ENCODE data around the gene ATF7. TPM values are rescaled to one million over a fixed set of nuclear protein-coding genes. Genes with fewer than 3 reads are reported as not detected.

The ATF7 gene
- total RNA-seq (2022; extraction: Qiagen RNA extraction; ENCODE audit: low read depth), result 14.8 to 19.1 TPM (median 18.2 TPM) in 5 replicates

DNA sequence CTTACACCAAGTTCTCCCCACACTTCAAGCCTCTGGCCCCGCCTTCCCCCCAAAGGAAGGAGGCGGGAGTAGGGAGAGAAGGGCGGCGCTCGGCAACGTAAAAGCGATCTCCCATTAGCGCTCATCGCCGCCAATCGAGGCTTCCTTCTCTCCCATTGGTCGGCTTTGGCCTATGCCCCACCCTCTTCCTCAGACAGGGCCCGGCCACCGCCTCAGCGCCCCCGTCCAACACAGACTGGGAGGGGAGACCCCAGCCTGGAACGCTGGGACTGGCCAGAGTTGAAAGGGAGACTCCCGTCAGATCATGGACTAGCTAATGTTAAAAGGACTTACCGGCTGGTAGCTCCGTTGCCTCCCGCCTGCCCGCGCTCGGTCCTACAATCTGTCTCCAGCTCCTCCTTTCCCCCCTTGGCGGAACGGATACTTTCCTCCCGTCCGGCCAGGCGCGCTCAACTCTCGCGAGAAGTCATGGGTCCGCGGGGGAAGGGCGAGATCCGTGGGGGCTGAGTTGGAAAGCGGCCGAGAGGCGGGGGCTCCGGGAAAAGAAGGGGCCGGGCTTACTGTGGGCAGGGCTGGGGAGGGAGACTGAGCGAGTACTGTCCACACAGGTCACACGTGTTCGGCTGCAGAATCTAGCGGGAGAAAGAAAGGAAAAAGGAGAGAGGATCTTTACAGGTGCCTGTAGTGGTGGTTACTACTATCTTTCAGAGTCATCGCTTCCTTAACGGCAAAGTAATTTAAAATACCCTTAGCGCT lies at the start of gene ATF7:
Gene ATF7, minus strand, starts transcription at position 437 of the 756 bp plus-strand sequence. CDS start 25,382 bp downstream, outside the sequence.

DNA sequence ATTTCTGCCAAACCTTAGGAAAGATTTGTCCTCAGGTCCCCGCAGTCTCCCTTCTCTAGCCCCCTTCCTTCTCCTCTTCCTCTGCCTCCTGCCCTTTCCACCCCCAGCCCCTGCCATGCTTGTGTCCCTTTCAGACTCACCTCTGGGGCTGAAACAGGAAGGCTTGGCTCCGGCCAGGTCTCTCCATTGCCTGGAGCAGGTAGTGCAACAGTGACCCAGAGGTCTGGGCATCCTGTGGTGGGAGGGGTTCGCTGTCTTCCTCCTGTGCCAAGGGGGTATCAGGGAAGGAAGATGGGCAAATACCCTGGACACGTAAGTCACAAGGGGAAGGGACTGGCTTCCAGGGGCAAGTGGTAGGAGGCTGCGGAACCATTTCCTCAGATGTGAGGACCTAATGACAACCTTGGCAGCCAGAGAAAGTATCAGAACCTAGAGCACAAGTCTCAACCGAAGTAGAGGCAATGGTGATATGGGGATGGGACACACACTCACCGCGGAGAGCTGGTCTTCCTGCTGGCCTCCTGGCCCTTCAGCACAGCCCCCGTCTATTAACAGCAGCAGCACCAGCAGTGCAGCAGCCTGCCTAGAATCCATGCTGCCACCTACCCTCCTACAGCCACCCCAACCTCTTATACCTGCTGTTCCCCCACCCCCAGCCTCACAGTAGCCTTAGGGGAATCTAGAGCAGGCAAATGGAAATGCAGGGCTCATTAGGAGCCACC lies 119.1 kb downstream of the ATF7 start, which contains the start of gene NPFF:
Gene NPFF, minus strand, starts transcription at position 604 of the 722 bp plus-strand sequence. Its CDS starts 10 bp downstream, at position 594.

DNA sequence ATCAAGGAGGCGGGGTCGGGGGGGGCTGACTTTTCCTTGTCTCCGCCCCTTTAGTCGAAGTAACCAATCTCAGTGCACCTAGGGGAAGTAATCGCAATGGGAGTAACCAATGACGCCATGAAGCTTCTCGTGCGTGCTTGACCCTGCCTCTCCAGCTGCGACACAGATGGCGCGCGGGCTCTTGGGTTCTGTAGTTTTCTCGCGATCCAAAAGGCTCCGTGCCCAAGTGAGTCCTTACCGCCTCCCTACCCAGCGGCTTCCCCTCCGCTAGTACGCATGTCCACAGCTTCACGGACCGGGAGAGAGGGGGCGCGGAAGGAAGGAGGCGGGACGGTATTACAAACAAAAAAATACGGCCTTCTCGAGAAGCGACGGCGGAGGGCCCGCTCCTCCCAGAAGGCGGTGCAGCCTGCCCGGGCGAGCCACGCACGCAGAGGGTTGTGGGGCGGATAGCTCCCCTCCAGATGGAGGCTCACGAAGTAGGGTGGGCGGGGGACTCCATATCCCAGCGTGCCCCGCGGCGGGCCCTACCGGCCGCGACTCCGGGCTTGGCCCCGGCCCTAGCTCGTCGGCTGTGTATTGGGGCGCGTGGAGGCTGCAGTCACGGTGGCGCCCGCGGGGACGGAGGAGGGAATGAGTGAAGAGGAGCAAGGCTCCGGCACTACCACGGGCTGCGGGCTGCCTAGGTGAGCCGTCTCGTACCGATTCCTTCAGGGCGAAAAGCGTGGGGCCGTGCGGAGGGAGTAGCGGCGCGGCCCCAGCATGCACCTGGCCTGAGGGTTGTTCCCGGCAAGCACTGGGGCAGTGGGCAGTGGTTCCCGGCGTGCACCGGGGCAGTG lies 125.2 kb downstream of the ATF7 start, which contains the start of gene TARBP2:
Gene TARBP2, plus strand, starts transcription at position 508 of the 839 bp plus-strand sequence. Its CDS starts 126 bp downstream, at position 634.

DNA sequence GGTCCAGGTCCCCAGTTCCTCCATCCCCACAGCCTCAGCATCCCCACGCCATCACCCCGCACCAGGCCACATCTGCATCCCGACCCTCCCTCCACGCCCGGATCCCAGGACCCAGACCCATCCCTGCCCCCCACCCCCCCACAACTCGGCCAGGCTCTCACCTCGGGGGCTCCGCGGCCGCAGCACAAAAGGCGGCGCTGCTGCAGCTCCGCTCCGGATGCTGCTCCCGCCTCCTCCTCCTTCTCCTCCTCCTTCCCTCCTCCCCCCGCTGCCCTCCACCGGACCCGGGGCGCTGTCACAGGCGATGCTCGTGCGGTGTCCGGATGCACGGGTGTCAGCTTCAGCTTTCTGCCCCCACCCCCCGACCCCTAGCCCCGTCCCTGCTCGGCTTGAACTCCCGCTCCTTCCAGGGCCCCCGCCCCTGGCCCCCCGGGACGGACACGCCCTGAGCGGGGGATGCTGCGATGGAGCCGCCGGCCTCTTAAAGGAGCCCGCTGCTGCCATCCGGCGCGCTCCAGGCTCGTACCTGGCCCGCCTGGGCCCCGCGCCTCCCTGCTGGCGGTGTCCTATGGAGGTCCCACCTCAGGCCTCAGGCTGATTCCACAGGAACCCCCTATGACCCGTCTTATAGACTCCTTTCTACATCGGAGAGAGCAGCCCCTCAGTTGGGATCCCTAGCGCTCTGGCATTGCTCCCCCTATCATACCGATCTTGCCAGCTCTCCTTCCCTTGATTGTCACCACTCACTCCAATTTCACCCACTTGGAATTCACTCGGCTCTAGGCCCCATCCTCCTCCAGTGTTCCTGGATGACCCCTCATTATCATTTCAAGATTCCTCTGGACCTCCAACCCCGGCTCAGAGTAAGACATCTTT lies 126.7 kb downstream of the ATF7 start, which contains the start of gene MAP3K12:
Gene MAP3K12, minus strand, starts transcription at position 193 of the 876 bp plus-strand sequence. CDS start 12,067 bp downstream, outside the sequence.

Other genes with a start within 250 kb of the ATF7 start
- gene SP1, start 246.2 kb downstream of the ATF7 start, total RNA-seq (2022; extraction: Qiagen RNA extraction; ENCODE audit: low read depth), result 16.0 to 26.2 TPM (median 24.0 TPM) in 5 replicates
- gene AMHR2, start 202.5 kb downstream of the ATF7 start, total RNA-seq (2022; extraction: Qiagen RNA extraction; ENCODE audit: low read depth), result 1.1 to 2.8 TPM (median 1.6 TPM) in 5 replicates
- gene PRR13, start 184.6 kb downstream of the ATF7 start, total RNA-seq (2022; extraction: Qiagen RNA extraction; ENCODE audit: low read depth), result 298 to 414 TPM (median 381 TPM) in 5 replicates
- gene PCBP2, start 174.3 kb downstream of the ATF7 start, total RNA-seq (2022; extraction: Qiagen RNA extraction; ENCODE audit: low read depth), result 621 to 677 TPM (median 657 TPM) in 5 replicates
- 10.7 to 14.9 TPM (median 13.7 TPM) in 5 replicates for gene MAP3K12, start 126.9 kb downstream of the ATF7 start, total RNA-seq (2022; extraction: Qiagen RNA extraction; ENCODE audit: low read depth)
- 45.4 to 59.2 TPM (median 53.8 TPM) in 5 replicates for gene TARBP2, start 125.1 kb downstream of the ATF7 start, total RNA-seq (2022; extraction: Qiagen RNA extraction; ENCODE audit: low read depth)
- not detected in 5 replicates for gene NPFF, start 118.9 kb downstream of the ATF7 start, total RNA-seq (2022; extraction: Qiagen RNA extraction; ENCODE audit: low read depth)
- 599 to 698 TPM (median 687 TPM) in 5 replicates for gene ATP5MC2, start 49.7 kb upstream of the ATF7 start, total RNA-seq (2022; extraction: Qiagen RNA extraction; ENCODE audit: low read depth)
- gene CALCOCO1, start 101.1 kb upstream of the ATF7 start, total RNA-seq (2022; extraction: Qiagen RNA extraction; ENCODE audit: low read depth), result 16.0 to 22.1 TPM (median 18.4 TPM) in 5 replicates
- gene CISTR, start 125.6 kb upstream of the ATF7 start, total RNA-seq (2022; extraction: Qiagen RNA extraction; ENCODE audit: low read depth), result not detected in 5 replicates